GM18508 (cell line): ENCODE data around the gene ZNF268.

ENCODE experiments used
- ATAC-seq: cut with Tn5 transposase; IDR thresholded peaks from one replicate; pipeline ENCODE4 v1.9.1; 2021; ENCODE audit warnings: moderate number of reproducible peaks; ENCODE audit not compliant: insufficient read depth, unreplicated experiment

ZNF268 gene

DNA sequence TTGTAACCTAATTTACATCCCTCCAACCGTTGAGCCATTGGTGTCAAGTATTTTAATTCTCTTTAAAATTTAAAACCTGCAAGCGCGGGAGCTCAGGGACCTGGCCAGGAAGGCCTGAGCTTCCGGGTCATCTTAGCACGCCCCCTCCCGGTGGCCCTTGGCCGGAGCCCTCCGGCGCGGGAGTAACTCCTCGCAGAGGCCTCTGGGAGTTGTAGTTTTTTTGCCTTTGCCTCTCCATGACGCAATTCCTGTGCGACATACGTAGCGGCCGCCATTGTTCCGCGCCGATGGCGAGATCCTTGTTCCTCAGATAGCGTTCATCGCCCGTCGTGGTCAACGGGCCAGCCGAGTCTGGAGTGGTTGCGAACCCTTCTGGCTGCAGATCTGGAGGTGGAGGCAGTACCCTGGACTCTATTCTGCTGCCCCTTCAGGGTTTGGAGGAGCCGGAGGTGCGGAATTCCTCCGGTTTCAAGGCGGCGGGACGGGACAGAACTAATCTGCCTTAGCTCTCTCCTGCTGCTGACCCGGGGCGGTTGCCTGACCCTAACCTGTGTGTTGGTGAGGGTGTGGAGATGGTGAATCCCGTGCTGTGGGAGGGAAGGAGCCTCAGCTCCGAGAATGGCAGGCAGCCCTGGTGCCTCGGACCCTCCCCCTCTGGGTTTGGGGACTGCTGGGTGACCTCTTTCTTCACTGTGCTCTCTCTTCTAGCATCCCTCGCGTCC, at the start of gene ZNF268:
Gene ZNF268 (plus strand): TSS at position 258 of the 722 bp plus-strand sequence. CDS start 503 bp downstream, outside the sequence.
- peak; percentile 71 for ATAC-seq

DNA sequence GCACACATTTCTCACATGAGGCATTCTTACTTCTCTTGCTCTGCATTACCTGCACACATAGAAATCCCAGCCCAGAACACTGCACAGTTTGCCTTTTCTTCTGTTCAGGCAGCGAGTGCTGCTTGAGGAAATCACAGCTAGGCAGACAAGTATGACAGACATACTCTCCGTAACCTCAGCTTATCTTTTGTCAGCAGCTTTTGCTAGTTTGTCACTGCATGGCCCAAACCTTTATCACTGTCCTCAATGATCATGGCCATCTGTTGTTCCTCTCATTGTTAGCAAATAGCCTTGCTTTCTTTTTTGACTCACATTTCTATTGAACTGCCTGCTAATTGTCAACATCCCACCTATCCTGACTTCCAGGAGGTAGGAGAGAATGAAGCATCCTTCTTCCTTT, 45.5 kb upstream of the ZNF268 start:
- no peak for ATAC-seq

DNA sequence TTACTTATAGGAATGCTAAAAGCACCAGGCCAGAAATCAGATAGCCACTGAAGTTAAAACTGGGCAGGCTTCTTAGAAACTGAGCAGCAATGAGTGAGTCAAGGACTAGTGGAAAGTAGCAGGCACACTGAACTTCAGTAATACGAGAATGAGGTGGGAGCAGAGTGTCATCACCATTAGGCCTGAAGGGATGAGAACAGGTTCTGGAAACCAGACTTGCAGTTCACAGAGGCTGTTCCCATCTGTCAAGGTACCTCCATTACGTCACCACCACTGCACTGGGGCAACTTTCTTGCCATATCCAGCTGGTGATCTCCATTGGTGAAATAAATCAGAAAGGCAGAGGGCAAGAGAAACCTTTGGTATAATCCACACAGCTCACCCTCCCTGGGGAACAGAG, 35.3 kb upstream of the ZNF268 start:
- ATAC-seq: no peak

DNA sequence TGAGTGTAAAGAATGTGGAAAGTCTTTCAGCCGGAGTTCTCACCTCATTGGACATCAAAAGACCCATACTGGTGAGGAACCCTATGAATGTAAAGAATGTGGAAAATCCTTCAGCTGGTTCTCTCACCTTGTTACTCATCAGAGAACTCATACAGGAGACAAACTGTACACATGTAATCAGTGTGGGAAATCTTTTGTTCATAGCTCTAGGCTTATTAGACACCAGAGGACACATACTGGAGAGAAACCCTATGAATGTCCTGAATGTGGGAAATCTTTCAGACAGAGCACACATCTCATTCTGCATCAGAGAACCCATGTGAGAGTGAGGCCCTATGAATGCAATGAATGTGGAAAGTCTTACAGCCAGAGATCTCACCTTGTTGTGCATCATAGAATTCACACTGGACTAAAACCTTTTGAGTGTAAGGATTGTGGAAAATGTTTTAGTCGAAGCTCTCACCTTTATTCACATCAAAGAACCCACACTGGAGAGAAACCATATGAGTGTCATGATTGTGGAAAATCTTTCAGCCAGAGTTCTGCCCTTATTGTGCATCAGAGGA, 25.1 kb upstream of the ZNF268 start:
- no peak for ATAC-seq

DNA sequence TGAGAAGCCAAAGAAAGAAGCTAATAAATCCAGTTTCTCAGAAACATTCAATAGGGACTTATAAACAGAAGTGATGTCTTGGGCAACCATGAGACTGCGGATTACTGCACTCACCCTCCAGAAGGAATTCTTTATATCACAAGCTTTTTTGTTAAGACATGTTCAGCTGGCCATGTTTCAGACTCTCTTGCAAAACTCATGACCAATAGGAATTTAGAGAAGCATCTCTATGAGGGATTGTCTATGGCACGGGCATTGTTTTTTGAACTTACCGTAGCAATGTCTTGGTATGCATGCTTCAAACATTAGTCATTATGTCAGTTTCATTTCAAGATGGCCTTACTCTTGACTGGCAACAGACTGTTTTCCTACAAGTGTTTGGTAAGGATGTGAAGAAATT, 15.5 kb upstream of the ZNF268 start:
- no peak for ATAC-seq

DNA sequence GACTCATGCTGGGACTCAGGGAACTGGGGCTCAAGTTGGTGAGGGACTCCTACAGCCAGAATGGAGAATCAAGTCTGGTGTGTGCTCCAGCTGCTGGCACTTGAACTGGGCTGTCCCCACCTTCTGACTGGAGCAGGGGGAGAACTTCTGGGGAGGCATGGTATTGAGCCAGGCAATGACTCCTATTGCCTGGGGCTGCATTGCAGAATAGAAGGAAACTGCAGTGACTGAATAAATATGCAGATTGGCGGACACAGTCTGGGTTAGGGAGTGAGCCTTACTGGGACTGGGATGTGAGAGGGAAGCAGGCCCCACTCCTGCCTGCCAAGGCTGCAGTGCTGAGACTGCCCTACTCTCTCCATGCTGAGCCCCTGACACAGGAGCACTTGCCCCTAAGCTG, 8.8 kb upstream of the ZNF268 start:
- no peak for ATAC-seq

DNA sequence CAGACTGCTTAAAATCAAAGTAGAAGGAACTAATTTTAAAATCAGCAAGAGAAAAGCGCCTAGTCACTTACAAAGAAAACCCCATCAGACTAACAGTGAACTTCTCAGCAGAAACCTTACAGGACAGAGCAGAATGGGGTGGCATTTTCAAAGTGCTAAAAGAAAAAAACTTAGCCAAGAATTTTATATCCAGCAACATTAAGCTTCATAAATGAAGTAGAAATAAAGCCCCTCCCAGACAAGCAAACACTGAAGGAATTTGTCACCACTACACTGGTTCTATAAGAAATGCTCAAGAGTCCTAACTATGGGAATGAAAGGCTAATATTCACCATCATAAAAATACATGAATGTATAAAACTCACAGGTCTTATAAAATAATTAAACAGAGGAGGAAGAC, 6.4 kb upstream of the ZNF268 start:
- no peak for ATAC-seq

DNA sequence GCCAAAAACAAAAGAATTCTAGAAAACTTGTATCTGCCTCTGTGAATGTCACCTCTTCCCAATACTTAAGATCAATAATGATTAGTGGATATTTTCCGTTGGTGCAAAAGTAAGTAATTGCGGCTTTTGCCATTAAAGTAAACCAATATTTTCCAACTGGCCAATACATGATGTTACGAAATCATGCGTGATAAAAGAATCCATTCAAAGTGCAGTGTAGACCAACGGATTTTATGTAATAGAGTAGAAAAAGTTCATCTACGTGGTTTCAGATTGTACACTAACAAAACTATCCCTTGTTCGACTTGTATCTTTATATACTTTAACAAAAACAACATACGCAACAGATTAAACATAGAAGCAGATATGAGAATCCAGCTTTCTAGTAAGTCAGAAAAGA, 626 bp upstream of the ZNF268 start:
- no peak for ATAC-seq

DNA sequence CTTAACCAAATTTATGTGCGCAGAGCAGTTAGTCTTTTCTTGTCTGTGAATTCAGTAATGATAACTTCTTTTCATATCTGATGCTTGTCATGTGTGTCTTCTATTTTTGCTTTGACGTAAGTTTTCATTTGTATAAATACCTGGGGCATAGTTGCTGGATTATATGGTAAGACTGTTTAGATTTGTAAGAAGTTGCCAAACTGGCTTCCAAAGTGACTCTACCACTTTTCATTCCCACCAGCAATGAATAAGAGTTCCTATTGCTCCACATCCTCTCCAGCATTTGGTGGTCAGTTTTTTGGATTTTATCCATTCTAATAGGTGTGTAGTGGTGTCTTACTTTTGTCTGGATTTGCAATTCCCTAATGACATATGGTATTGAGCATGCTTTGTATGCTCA, 8.9 kb downstream of the ZNF268 start:
- no peak for ATAC-seq

DNA sequence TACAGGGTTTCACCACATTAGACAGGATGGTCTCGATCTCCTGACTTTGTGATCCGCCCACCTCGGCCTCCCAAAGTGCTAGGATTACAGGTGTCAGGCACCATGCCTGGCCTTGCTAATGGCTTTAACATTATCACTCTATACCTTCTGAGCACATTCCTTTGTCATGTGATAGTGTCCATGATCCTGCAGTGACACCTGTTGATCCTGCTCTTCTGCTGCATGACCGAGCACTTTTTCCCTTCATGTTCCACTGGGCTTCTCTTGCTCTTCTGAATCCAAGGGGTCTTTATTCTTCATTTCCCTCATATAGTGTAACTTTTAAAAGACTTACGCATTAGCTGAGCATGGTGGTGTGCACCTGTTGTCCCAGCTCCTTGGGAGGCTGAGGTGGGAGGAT, 11.6 kb downstream of the ZNF268 start:
- no peak for ATAC-seq

DNA sequence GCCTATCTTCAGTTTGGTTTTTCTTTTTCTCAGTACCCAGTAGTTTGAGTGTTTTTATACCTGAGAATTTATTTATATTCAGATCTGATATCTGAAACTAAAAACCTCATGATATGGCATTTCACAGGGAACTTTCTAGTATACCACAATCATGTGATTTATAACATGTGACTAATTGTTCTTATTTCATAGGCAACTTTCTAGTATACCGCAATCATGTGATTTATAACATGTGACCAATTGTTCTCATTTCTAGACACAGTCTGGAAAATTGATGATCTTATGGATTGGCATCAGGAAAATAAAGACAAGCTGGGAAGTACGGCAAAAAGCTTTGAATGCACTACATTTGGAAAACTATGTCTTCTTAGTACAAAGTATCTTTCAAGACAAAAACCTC, 20.6 kb downstream of the ZNF268 start:
- no peak for ATAC-seq

DNA sequence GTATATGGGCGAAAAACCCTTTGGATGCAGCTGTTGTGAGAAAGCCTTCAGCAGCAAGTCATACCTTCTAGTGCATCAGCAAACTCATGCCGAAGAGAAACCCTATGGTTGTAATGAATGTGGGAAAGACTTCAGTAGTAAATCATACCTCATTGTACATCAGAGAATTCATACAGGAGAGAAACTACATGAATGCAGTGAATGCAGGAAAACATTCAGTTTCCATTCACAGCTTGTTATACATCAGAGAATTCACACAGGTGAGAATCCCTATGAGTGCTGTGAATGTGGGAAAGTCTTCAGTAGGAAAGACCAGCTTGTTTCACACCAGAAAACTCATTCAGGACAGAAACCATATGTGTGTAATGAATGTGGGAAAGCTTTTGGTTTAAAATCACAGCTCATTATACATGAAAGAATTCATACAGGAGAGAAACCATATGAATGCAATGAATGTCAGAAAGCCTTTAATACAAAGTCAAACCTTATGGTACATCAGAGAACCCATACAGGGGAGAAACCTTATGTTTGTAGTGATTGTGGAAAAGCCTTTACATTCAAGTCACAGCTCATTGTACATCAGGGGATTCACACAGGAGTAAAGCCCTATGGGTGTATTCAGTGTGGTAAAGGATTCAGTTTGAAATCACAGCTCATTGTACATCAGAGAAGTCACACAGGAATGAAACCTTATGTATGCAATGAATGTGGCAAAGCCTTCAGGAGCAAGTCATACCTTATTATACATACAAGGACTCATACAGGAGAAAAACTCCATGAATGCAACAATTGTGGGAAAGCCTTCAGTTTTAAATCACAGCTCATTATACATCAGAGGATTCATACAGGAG, 21.4 kb downstream of the ZNF268 start:
- ATAC-seq: no peak

DNA sequence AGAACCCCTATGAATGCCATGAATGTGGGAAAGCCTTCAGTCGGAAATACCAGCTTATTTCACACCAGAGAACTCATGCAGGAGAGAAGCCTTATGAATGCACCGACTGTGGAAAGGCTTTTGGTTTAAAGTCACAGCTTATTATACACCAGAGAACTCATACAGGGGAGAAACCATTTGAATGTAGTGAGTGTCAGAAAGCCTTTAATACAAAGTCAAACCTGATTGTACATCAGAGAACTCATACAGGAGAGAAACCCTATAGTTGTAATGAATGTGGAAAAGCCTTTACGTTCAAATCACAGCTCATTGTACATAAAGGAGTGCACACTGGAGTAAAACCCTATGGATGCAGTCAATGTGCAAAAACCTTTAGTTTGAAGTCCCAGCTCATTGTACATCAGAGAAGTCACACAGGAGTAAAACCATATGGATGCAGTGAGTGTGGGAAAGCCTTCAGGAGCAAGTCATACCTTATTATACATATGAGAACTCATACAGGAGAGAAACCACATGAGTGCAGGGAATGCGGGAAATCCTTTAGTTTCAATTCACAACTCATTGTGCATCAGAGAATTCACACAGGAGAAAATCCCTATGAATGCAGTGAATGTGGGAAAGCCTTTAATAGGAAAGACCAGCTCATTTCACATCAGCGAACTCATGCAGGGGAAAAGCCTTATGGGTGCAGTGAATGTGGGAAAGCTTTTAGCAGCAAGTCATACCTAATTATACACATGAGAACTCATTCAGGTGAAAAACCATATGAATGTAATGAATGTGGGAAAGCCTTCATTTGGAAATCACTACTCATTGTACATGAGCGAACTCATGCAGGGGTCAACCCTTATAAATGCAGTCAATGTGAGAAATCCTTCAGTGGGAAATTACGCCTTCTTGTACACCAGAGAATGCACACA, 22.3 kb downstream of the ZNF268 start:
- no peak for ATAC-seq

DNA sequence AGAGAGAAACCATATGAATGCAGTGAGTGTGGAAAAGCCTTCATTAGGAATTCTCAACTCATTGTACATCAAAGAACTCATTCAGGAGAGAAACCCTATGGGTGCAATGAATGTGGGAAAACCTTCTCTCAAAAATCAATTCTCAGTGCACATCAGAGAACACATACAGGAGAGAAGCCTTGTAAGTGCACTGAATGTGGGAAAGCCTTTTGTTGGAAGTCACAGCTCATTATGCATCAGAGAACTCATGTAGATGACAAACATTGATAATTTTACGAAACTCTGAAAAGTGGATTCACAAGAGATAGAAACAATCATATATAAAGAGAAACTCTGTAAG, 22.9 kb downstream of the ZNF268 start:
- ATAC-seq: no peak

DNA sequence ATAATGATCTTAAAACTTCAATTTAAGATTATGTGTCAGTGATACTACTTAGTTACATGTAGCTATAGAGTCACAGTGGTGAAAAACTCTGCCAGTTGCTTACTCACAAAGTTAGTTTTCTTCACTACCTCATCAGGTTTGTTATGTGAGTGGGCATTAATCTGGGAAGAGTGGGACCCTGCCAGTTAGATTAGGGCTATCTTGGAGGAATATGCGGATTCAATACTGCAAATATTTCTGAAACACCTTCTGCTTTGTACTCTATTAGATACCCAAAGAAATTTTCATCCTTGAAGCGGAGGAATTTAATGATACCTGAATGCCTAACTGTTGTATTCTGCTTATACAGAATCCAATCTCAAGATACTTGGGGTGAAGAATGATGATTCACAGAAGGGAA, 25.1 kb downstream of the ZNF268 start:
- ATAC-seq: no peak

DNA sequence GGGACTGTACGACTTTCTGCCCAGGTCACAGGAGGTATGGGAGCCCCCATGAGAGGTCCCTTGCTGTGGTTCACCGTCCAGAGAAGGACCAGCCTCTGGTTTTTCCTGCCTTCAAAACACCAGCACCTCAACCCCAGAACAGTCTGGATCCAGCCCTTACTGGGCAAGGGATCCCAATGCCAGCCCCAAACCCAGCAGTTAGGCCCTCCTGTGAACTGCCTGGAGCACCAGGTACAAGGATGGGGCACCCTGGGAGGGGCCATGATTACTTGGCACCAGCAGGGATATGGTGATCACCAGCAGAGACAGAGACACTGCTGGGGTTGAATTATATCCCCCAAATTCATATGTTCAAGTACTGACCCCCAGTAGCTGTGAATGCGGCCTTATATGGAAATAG, 34.4 kb downstream of the ZNF268 start:
- ATAC-seq: no peak

DNA sequence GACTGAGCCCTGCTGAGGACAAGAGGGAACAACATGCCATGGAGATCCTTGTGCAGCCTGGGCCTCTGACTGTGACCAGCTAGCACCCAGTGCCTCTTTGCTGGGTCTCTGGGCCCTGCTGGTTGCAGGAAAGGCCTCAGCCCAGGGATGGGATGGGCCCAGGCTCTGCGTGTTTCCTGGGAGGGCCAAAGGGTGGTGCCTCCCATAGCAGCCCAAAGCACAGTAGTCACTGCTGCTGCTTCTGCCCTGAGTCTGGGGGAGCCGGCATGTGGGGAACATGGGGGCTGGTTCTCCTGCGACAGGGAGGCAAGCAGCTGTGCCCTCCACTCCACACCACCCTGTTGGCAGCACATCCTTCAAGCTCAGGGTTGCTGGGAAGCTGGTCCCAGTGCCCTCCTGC, 35.9 kb downstream of the ZNF268 start:
- ATAC-seq: no peak

DNA sequence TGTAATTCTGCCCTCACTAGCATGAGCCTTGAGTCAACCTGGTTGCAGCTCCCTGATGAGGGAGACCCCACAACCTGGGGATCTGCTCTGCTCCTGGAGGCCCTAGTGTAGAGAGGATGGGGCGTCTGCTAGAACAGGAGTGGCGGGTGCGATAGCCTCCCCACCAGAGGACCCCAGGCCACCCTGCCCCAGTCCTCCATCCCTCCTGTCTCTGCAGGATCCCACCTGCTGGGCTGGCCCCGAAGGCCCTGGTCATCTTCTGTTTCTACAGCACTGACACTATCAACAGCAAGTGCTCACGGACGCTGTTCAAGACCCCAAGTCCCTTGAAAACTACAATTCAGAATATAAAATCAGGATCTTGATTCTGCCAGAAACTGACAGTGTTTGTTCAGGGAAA, 39.2 kb downstream of the ZNF268 start:
- no peak for ATAC-seq

DNA sequence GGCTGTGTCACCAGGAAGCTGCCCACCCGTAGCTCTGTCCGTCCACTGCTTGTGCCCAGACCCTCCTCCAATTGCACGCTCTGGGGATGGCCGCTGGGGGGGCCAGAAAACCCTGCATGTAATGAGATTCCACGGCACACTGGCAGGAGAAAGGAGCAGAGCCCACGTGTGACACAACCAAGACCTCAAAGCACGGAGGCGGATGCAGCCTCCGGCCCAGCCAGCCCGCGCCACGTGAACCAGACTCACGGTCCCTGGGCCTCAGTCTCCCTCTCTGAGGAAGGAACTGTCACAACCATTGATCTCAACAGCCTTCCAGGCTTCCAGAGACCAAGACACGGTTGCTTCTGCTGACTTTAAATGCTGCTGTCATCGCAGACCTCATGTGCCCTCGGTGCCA, 39.9 kb downstream of the ZNF268 start:
- ATAC-seq: no peak

DNA sequence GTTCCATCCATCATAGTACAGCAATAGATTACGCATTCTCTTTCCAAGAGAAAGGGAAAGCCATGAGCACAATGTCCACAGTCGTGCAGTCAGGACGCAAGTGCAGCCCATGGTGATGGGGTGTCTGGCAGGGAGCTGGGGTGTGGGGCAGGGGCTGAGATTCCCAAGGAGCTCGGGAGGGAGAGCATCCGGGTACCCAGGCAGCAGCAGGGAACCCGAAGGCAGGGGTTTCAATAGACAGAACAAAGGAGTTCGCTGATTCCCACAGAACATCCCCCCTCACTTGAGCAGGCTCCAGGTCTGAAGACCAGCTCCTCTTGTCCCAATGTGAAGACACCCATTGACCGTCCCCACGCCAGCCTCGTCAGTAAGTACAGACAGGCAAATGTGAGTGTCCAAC, 40.9 kb downstream of the ZNF268 start:
- ATAC-seq: no peak

DNA sequence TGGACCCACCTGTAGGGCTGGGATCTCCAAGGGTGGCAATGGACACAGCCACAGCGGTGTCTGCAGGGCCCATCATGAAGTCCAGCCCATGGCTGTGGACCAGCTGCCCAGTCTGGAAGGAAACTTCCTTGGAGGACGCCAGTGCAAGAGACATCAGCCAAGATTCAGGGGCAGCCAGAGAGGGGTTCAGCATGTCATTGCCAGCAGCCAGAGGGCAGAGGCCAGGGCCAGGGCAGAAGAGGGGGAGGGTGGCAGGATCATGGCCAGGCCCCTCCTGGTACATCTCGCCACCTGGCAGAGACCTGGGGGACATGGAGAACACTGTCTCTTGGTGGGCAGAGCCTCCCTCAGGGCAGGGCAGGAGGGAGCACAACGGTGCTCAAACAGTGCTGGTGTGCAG, 44.2 kb downstream of the ZNF268 start:
- ATAC-seq: no peak
